K562 (cell line): ENCODE data around the gene CREB3L2. TPM values are rescaled to one million over a fixed set of nuclear protein-coding genes. Genes with fewer than 3 reads are reported as not detected.

ENCODE experiments used
- BACH1 ChIP-seq: fragments of 200-800 bp; sonication (Bioruptor generic); IDR thresholded peaks from 2 replicates; pipeline ENCODE4 v1.6.1; 2016; ENCODE audit warnings: missing genetic modification characterization, missing compliant biosample characterization
- BCOR ChIP-seq: fragments of 450-650 bp; IDR thresholded peaks from 2 replicates; pipeline ENCODE4 v1.6.1; 2016
- BRF1 ChIP-seq: IDR thresholded peaks from 3 replicates; pipeline ENCODE4 v1.6.1; 2011; ENCODE audit warnings: borderline replicate concordance, mild to moderate bottlenecking; ENCODE audit not compliant: insufficient read length; ENCODE audit errors: extremely low read depth
- CAMTA2 ChIP-seq: fragments of 250-450 bp; sonication (Bioruptor Pico); conservative IDR thresholded peaks from 2 replicates; pipeline ENCODE4 v1.5.1; 2022
- EP400 ChIP-seq: fragments of 450-650 bp; IDR thresholded peaks from 2 replicates; pipeline ENCODE4 v1.6.1; 2017; ENCODE audit warnings: antibody characterized with exemption, mild to moderate bottlenecking, moderate library complexity
- HCFC1 ChIP-seq: IDR thresholded peaks from 2 replicates; pipeline ENCODE4 v1.6.1; 2012; ENCODE audit warnings: low read depth, low read length, improper control_type of control experiment
- HIVEP1 ChIP-seq: fragments of 250-450 bp; sonication (Bioruptor Pico); IDR thresholded peaks from 2 replicates; pipeline ENCODE4 v1.4.0; 2020; ENCODE audit warnings: mild to moderate bottlenecking
- ILF3 ChIP-seq: fragments of 450-650 bp; IDR thresholded peaks from 2 replicates; pipeline ENCODE4 v1.6.1; 2018; ENCODE audit warnings: antibody characterized with exemption, mild to moderate bottlenecking, moderate library complexity, borderline replicate concordance
- JUND ChIP-seq, 2 experiments: IDR thresholded peaks; 2 replicates in 1 of 2; 3 replicates in 1 of 2; pipeline ENCODE4 v1.6.1; 2011; ENCODE audit warnings: borderline replicate concordance in 2 of 2, low read depth in 2 of 2, low read length in 2 of 2, improper control_type of control experiment in 1 of 2, missing biosample characterization in 1 of 2, missing genetic modification characterization in 1 of 2, missing genetic modification reagents in 1 of 2
- KDM1A ChIP-seq, 2 experiments: fragments of 450-650 bp; IDR thresholded peaks; 2 replicates each; pipeline ENCODE4 v1.6.1; 2016; ENCODE audit warnings: mild to moderate bottlenecking in 2 of 2
- MEF2D ChIP-seq: conservative IDR thresholded peaks from 2 replicates; pipeline ENCODE4 v1.6.1; 2016; ENCODE audit warnings: low read depth, missing genetic modification characterization, missing compliant biosample characterization
- NBN ChIP-seq: fragments of 450-650 bp; IDR thresholded peaks from 2 replicates; pipeline ENCODE4 v1.6.1; 2016; ENCODE audit warnings: low read depth, mild to moderate bottlenecking
- RBBP5 ChIP-seq: fragments of 200-600 bp; sonication (generic); IDR thresholded peaks from 2 replicates; pipeline ENCODE4 v1.6.1; 2012; ENCODE audit warnings: borderline replicate concordance, mild to moderate bottlenecking, low read length, control low read depth, inconsistent platforms; ENCODE audit not compliant: insufficient read depth, poor library complexity, severe bottlenecking
- SREBF2 ChIP-seq: sonication (generic); formaldehyde crosslinking; IDR thresholded peaks from 2 replicates; pipeline ENCODE4 v1.4.0; 2020; ENCODE audit warnings: mild to moderate bottlenecking, missing genetic modification reagents
- YY1 ChIP-seq, 3 experiments: IDR thresholded peaks; 2 replicates each; pipeline ENCODE4 v1.6.1; 2011; ENCODE audit warnings: low read length in 2 of 3, mild to moderate bottlenecking in 2 of 3, moderate library complexity in 2 of 3, borderline replicate concordance in 1 of 3, control low read depth in 1 of 3, low read depth in 1 of 3; ENCODE audit not compliant: insufficient read depth in 3 of 3, insufficient replicate concordance in 2 of 3, control insufficient read depth in 1 of 3, insufficient read length in 1 of 3; ENCODE audit errors: extremely low read depth in 1 of 3
- ZBTB7A ChIP-seq: IDR thresholded peaks from 2 replicates; pipeline ENCODE4 v1.6.1; 2011; ENCODE audit warnings: low read depth, mild to moderate bottlenecking, low read length, moderate library complexity, borderline replicate concordance; ENCODE audit not compliant: control insufficient read depth
- ZNF232 ChIP-seq: sonication (generic); formaldehyde crosslinking; IDR thresholded peaks from 2 replicates; pipeline ENCODE4 v1.8.0; 2022; ENCODE audit warnings: mild to moderate bottlenecking, missing genetic modification reagents
- ZNF263 ChIP-seq: sonication (generic); formaldehyde crosslinking; IDR thresholded peaks from 2 replicates; pipeline ENCODE4 v1.8.0; 2022; ENCODE audit warnings: mild to moderate bottlenecking, missing genetic modification reagents, borderline replicate concordance
- ZNF277 ChIP-seq: fragments of 250-450 bp; sonication (Bioruptor Pico); IDR thresholded peaks from 2 replicates; pipeline ENCODE4 v1.8.0; 2022; ENCODE audit warnings: inconsistent platforms, mild to moderate bottlenecking, moderate library complexity, borderline replicate concordance
- ZNF282 ChIP-seq: sonication (generic); formaldehyde crosslinking; IDR thresholded peaks from 2 replicates; pipeline ENCODE4 v1.8.1; 2023; ENCODE audit warnings: missing genetic modification reagents
- ZNF57 ChIP-seq: fragments of 450-650 bp; formaldehyde crosslinking; IDR thresholded peaks from 2 replicates; pipeline ENCODE4 v1.4.0; 2020; ENCODE audit warnings: mild to moderate bottlenecking, moderate library complexity
- polyA plus RNA-seq, 8 experiments: library from polyadenylated mRNA; depleted of rRNA in 4 of 8; stranded (reverse) in 5 of 8; unstranded in 3 of 8; fragments of >200 nt; fragmentation: Nextera tagmentation in 2 of 8; fragmentation: Illumina TruSeq in 1 of 8; extraction: Ambion mirVana in 2 of 8; extraction: Trizol in 1 of 8; gene quantifications; 2 replicates each; pipeline versions ENCODE4 v1.2.1 to v1.2.3, GENCODE V29; 2011 to 2014; ENCODE audit warnings: inconsistent platforms in 1 of 8, missing spikeins in 1 of 8
- total RNA-seq, 7 experiments: library from RNA; depleted of rRNA in 6 of 7; stranded (reverse); fragments of >200 nt in 6 of 7; fragmentation: Illumina TruSeq in 2 of 7; extraction: Trizol in 2 of 7; gene quantifications; 2 replicates each; pipeline versions ENCODE4 v1.2.1 to v1.2.3, GENCODE V29; 2011 to 2021; ENCODE audit warnings: low replicate concordance in 1 of 7
- TF ChIP-seq, protein P1 (sequence below): fragments of 450-650 bp; IDR thresholded peaks from 2 replicates; pipeline ENCODE4 v1.6.1; 2018; ENCODE audit not compliant: partially characterized antibody

The CREB3L2 gene
- total and polyA plus RNA-seq, 9 of the 15 experiments (the other 6 are each of a cell fraction or from before 2014, with no cell fraction given) = 7.1 to 45.6 (median 15.8) TPM

DNA sequence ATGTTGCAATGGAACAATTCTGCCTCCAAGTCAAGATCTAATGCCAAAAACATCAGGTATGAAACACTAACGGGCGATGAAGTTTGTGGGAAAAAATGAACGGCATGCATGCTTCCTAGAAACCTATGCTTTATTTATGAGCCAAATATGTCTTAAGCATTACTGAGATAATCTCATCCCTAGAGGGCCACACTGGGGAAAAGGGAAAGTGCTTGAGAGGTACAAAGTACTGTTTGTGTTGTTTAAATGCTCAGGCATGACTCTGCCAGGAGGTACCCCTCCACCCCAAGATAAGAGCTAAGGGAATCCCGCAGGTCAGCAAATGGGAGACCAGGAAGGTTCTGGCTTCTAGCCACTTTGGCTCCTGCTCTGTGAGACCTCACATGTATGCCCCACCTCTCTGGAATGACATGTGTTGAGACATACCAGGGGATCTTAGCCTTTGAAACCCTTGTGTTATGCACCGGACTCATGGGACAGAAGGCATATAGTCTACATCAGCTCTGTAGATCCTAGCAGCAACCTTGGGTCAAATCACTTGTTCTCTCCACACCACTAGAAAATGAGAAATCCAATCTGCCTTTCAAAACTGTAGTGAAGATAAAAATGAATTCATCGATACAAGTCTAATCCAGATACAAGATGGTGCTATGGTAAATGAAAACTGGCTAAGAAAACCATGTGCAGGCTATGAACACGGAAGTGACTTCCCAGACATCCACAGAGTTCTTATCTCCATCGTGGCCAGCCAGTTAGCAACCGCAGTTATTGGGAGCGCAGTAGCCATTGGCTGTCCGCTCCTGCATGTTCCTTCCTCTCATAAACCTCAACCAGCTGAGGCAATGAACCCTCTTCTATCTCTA is 61.0 kb downstream of the CREB3L2 start (continued):
- TF ChIP-seq MEF2D (tag) (0 out of 2 replicates have a peak, but pooled peaks have one; percentile 14), SREBF2 (CRISPR knock-in tag) (no peak), ILF3 (no peak), KDM1A (IDR thresholded peaks at IDR 0.05) (no peak), HIVEP1 (CRISPR knock-in tag) (no peak), NBN (no peak), EP400 (peak; percentile 45; the same call in 1 of the 2 replicates), BCOR (no peak), BRF1 (no peak), ZNF277 (CRISPR knock-in tag) (no peak), ZNF232 (CRISPR knock-in tag) (no peak), HCFC1 (no peak), YY1 (IDR thresholded peaks at IDR 0.05; ENCODE audit: borderline replicate concordance in 1 of 3, control insufficient read depth in 1 of 3, extremely low read depth in 1 of 3, insufficient read depth in 3 of 3, insufficient read length in 1 of 3, insufficient replicate concordance in 2 of 3, low read depth in 1 of 3, low read length in 2 of 3) (peak in 1 of 3 experiments; percentile 17), JUND (IDR thresholded peaks at IDR 0.05; ENCODE audit: borderline replicate concordance, low read depth, low read length) (no peak; the same call in 1 of the 2 replicates), JUND (tag; IDR thresholded peaks at IDR 0.05; ENCODE audit: borderline replicate concordance, low read depth, low read length) (peak; percentile 46; the same call in 1 of the 3 replicates), ZBTB7A (no peak), ZNF282 (no peak), CAMTA2 (CRISPR knock-in tag) (no peak), RBBP5 (no peak), ZNF57 (CRISPR knock-in tag) (no peak), BACH1 (peak; percentile 78), ZNF263 (CRISPR knock-in tag) (no peak)
- TF ChIP-seq, protein P1, sequence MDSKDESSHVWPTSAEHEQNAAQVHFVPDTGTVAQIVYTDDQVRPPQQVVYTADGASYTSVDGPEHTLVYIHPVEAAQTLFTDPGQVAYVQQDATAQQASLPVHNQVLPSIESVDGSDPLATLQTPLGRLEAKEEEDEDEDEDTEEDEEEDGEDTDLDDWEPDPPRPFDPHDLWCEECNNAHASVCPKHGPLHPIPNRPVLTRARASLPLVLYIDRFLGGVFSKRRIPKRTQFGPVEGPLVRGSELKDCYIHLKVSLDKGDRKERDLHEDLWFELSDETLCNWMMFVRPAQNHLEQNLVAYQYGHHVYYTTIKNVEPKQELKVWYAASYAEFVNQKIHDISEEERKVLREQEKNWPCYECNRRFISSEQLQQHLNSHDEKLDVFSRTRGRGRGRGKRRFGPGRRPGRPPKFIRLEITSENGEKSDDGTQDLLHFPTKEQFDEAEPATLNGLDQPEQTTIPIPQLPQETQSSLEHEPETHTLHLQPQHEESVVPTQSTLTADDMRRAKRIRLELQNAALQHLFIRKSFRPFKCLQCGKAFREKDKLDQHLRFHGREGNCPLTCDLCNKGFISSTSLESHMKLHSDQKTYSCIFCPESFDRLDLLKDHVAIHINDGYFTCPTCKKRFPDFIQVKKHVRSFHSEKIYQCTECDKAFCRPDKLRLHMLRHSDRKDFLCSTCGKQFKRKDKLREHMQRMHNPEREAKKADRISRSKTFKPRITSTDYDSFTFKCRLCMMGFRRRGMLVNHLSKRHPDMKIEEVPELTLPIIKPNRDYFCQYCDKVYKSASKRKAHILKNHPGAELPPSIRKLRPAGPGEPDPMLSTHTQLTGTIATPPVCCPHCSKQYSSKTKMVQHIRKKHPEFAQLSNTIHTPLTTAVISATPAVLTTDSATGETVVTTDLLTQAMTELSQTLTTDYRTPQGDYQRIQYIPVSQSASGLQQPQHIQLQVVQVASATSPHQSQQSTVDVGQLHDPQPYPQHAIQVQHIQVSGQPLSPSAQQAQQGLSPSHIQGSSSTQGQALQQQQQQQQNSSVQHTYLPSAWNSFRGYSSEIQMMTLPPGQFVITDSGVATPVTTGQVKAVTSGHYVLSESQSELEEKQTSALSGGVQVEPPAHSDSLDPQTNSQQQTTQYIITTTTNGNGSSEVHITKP = no peak
